ENCODE results near the gene PDZRN4. TPM values are rescaled to one million over a fixed set of nuclear protein-coding genes. Genes with fewer than 3 reads are reported as not detected.

PDZRN4 gene
- total RNA-seq, 4 donors from 2014 or later = 43.9 to 75.2 (median 50.6) TPM

DNA sequence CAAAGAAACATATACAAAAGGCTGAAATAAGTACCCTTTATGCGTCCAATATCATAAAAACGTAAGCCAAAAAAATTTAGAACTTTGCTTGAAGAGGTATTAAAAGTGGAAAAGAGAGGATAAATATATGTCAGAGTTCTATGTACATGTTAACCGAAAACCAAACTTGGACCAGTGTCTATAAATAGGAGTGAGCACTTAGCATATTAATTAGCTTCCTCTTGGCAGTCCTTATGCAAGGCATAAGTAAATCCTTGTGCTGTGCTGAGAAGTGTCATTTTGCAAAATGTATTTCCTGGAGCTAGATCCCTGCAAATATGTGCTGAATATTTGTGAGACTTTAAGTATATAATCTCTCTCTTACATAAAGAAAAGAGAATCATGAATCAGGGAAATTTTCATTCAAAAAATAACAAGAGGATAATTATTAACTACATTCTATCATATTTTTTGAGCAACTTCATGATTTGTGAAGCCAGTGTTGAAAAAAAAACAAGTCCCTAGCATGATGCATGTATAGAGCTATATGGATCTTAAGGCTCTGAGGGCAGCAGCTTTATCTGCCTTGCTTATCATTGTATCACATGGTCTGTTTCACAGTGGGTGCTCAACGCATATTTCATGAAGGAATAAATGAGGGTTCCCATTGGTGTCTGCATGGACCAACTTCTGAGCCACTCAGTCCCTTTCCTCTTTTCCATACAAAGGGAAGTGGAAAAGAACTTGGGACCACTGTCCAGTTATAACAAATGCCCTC, 326.1 kb downstream of the PDZRN4 start:
- whole genome bisulfite sequencing = 58% methylated on average over 4 of the region's 4 CpGs
- Histone ChIP-seq H3K4me3 (no peak overlapping the region), H3K9me3 (no peaks in the 10 kb centered on the region), H3K36me3 (peaks cover 0 to 2% (median 0%) of the 10 kb centered on the region in 4 donors), H3K4me1 (peaks cover 0 to 17% (median 10%) of the 10 kb centered on the region in 4 donors), H3K27ac (replicated peaks in 1 of 4) (no peak overlapping the region), H3K27me3 (no peaks in the 10 kb centered on the region)
- DNase-seq (ENCODE audit: extremely low spot score) = no peak
- TF ChIP-seq EP300 (IDR thresholded peaks at IDR 0.05) (no peak), POLR2A (IDR thresholded peaks at IDR 0.05; ENCODE audit: low read depth) (no peak), POLR2AphosphoS5 (IDR thresholded peaks at IDR 0.05) (no peak)
- TF ChIP-seq, protein P1, sequence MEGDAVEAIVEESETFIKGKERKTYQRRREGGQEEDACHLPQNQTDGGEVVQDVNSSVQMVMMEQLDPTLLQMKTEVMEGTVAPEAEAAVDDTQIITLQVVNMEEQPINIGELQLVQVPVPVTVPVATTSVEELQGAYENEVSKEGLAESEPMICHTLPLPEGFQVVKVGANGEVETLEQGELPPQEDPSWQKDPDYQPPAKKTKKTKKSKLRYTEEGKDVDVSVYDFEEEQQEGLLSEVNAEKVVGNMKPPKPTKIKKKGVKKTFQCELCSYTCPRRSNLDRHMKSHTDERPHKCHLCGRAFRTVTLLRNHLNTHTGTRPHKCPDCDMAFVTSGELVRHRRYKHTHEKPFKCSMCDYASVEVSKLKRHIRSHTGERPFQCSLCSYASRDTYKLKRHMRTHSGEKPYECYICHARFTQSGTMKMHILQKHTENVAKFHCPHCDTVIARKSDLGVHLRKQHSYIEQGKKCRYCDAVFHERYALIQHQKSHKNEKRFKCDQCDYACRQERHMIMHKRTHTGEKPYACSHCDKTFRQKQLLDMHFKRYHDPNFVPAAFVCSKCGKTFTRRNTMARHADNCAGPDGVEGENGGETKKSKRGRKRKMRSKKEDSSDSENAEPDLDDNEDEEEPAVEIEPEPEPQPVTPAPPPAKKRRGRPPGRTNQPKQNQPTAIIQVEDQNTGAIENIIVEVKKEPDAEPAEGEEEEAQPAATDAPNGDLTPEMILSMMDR (IDR thresholded peaks at IDR 0.05) = no peak
- intact Hi-C loops (cut with DNase I) = no loop called here

DNA sequence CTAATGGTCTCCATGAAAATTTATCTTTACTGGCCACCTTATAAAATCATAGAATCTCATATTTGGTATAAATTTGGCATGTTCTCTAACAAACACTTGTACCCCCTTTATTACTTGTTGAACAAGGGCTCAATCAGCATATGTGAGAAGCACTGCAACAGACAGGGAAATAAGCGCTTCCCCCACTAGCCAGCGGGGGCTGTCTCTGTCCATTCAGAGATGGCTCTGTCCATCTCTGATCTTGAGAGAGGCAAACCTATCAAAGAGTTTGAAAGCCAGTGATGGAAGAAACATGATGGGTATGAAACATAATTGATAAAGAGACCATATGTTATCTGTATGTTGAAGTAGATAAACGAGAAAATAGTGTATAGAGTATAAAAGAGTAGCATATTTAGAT, 326.8 kb downstream of the PDZRN4 start:
- Histone ChIP-seq H3K27ac (replicated peaks in 1 of 4) (no peak overlapping the region), H3K27me3 (no peaks in the 10 kb centered on the region), H3K4me1 (peaks cover 0 to 17% (median 10%) of the 10 kb centered on the region in 4 donors), H3K36me3 (peaks cover 0 to 2% (median 0%) of the 10 kb centered on the region in 4 donors), H3K4me3 (no peak overlapping the region), H3K9me3 (no peaks in the 10 kb centered on the region)
- DNase-seq (ENCODE audit: extremely low spot score) = no peak
- no peak for TF ChIP-seq EP300 (IDR thresholded peaks at IDR 0.05)
- TF ChIP-seq POLR2A (IDR thresholded peaks at IDR 0.05; ENCODE audit: low read depth) = no peak
- WGBS = 98% methylated on average over 3 of the region's 3 CpGs
- intact Hi-C loops (cut with DNase I) = no loop called here

DNA sequence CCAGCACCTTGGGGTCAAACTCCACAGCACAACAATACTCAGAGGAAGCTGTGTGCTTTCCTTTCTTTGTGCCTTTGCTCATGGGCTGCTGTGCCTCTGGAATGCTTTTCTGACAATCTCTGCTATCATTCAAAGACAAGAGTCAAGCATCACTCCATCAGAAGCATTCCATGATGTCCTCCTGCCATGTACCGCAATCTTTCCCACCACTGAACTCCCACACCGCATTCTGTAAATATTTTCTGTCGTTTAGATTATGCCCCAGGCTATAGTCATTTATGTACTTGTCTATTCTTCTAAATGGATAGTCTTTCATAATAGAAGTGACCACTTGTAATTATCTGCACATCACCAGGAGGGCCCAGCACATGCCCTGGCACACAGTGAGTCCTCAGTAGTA, 327.8 kb downstream of the PDZRN4 start:
- WGBS = 79% methylated on average over 3 of the region's 3 CpGs
- intact Hi-C loops (cut with DNase I) = no loop called here
- H3K27me3 ChIP-seq = no peaks in the 10 kb centered on the region

DNA sequence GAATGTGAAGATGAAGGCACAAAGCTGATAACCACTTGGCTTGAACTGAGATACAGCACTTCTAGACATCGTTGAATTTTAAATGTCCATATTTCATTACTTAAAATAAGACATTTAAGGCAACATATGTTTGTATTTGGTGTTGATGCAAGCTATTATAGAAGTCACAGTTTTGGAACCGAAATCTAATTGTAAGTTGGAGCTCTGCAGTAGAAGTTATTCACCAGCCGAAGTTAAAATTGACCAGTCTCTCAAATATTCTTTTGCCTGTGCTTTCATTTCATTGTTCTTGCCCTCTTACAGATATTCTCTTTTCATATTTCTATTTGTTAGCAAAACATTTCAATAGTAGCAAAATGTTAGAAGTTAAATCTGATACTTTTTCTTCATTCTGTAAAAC, 332.7 kb downstream of the PDZRN4 start:
- intact Hi-C loops (cut with DNase I) = no loop called here
- TF ChIP-seq EP300 (IDR thresholded peaks at IDR 0.05) (no peak), POLR2AphosphoS5 (IDR thresholded peaks at IDR 0.05) (no peak), POLR2A (IDR thresholded peaks at IDR 0.05; ENCODE audit: low read depth) (no peak)
- TF ChIP-seq, protein P1 (IDR thresholded peaks at IDR 0.05) = no peak
- Histone ChIP-seq H3K27ac (replicated peaks in 1 of 4) (no peak overlapping the region), H3K9me3 (no peaks in the 10 kb centered on the region), H3K27me3 (no peaks in the 10 kb centered on the region), H3K4me1 (peaks cover 0 to 17% (median 15%) of the 10 kb centered on the region in 4 donors), H3K4me3 (no peak overlapping the region), H3K36me3 (no peaks in the 10 kb centered on the region)
- WGBS = 80% methylated on average over 3 of the region's 3 CpGs
- DNase-seq (ENCODE audit: extremely low spot score) = no peak

More for the DNA sequence above, 327.8 kb downstream of the PDZRN4 start:
- Histone ChIP-seq H3K4me3 (no peak overlapping the region), H3K4me1 (peaks cover 0 to 18% (median 11%) of the 10 kb centered on the region in 4 donors), H3K36me3 (peaks cover 0 to 2% (median 0%) of the 10 kb centered on the region in 4 donors), H3K27ac (replicated peaks in 1 of 4) (no peak overlapping the region), H3K9me3 (no peaks in the 10 kb centered on the region)
- TF ChIP-seq, protein P1 (IDR thresholded peaks at IDR 0.05) = no peak
- TF ChIP-seq EP300 (IDR thresholded peaks at IDR 0.05) (no peak), POLR2AphosphoS5 (IDR thresholded peaks at IDR 0.05) (no peak), POLR2A (IDR thresholded peaks at IDR 0.05; ENCODE audit: low read depth) (no peak)
- no peak for DNase-seq (ENCODE audit: extremely low spot score)

DNA sequence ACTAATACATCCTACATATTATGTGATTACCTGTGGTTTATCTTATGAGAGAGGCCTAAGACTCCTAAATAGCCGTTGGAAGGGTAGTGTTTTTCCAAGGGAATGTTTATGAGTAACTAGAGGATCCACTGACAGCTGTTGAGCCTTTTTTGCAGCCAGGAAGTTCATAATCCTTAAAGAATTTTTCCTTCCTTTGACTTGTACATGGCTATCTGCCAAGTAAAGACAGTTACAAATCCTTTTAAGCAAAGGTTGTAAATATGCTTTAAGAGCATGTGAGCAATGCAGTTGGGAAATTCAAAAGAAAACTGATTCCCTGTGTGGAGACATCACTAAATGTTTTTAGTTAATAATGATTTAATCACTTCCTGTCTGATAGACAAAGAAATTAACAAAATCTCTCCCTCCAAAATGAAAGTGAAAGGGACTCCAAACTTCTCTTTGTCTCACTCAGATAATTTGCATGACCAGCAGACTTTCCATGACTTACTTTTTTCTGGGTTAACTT, 333.8 kb downstream of the PDZRN4 start:
- TF ChIP-seq EP300 (IDR thresholded peaks at IDR 0.05) (no peak), POLR2AphosphoS5 (IDR thresholded peaks at IDR 0.05) (peak in 1 of 2 donors; percentile 31)
- no peak for DNase-seq (ENCODE audit: extremely low spot score)
- peak overlapping the region; percentile 21 to 65 (median 55) for H3K27ac ChIP-seq (replicated peaks in 1 of 4)
- H3K9me3 ChIP-seq = no peaks in the 10 kb centered on the region
- peaks cover 0 to 17% (median 15%) of the 10 kb centered on the region in 4 donors for H3K4me1 ChIP-seq
- WGBS = 5% methylated on average over 1 of the region's 1 CpG
- H3K4me3 ChIP-seq = peak overlapping the region in 3 of 4 donors; percentile 1 to 37 (median 16)
- H3K27me3 ChIP-seq = no peaks in the 10 kb centered on the region
- intact Hi-C loops (cut with DNase I) = no loop called here
- H3K36me3 ChIP-seq = no peaks in the 10 kb centered on the region

All from esophagus muscularis mucosa (tissue), 4 donors.